ENCODE data around the gene ZNRF3.
"Not testable (repeated sequence)": the region's sequence is repeated elsewhere in the genome, so short reads cannot be mapped to it uniquely, and the experiment has no call there.

Gene ZNRF3

GRCh38 chr22:28908810-28909209, 25.4 kb downstream of the ZNRF3 start:
- not testable (repeated sequence) for DNase-seq (ENCODE audit: low spot score)

GRCh38 chr22:28909375-28909774, 26.0 kb downstream of the ZNRF3 start:
- DNase-seq (ENCODE audit: low spot score): no peak

GRCh38 chr22:28910569-28911303, 27.4 kb downstream of the ZNRF3 start:
- DNase-seq (ENCODE audit: low spot score): no peak

GRCh38 chr22:28911304-28911690, 27.9 kb downstream of the ZNRF3 start:
- no peak for DNase-seq (ENCODE audit: low spot score)

GRCh38 chr22:28911777-28912669, 28.7 kb downstream of the ZNRF3 start:
- no peak for DNase-seq (ENCODE audit: low spot score)

- DNase-seq (ENCODE audit: low spot score): no peak
Observed at GRCh38 chr22:28914201-28914600, 30.8 kb downstream of the ZNRF3 start.

GRCh38 chr22:28915969-28916368, 32.6 kb downstream of the ZNRF3 start:
- no peak for DNase-seq (ENCODE audit: low spot score)

GRCh38 chr22:28917747-28918549, 34.6 kb downstream of the ZNRF3 start:
- no peak for DNase-seq (ENCODE audit: low spot score)

GRCh38 chr22:28918550-28919271, 35.3 kb downstream of the ZNRF3 start:
- DNase-seq (ENCODE audit: low spot score): no peak

GRCh38 chr22:28920757-28921584, 37.6 kb downstream of the ZNRF3 start:
- no peak for DNase-seq (ENCODE audit: low spot score)

- DNase-seq (ENCODE audit: low spot score): no peak
Observed at GRCh38 chr22:28921585-28921879, 38.2 kb downstream of the ZNRF3 start.

- no peak for DNase-seq (ENCODE audit: low spot score)
Observed at GRCh38 chr22:28922540-28923244, 39.3 kb downstream of the ZNRF3 start.

- no peak for DNase-seq (ENCODE audit: low spot score)
Observed at GRCh38 chr22:28923826-28924732, 40.7 kb downstream of the ZNRF3 start.

GRCh38 chr22:28925916-28926315, 42.5 kb downstream of the ZNRF3 start:
- DNase-seq (ENCODE audit: low spot score): no peak

- no peak for DNase-seq (ENCODE audit: low spot score)
Observed at GRCh38 chr22:28927630-28928029, 44.3 kb downstream of the ZNRF3 start.

GRCh38 chr22:28929197-28929596, 45.8 kb downstream of the ZNRF3 start:
- no peak for DNase-seq (ENCODE audit: low spot score)

GRCh38 chr22:28930357-28931007, 47.1 kb downstream of the ZNRF3 start:
- no peak for DNase-seq (ENCODE audit: low spot score)

GRCh38 chr22:28931844-28932567, 48.6 kb downstream of the ZNRF3 start:
- DNase-seq (ENCODE audit: low spot score): no peak
